Lower leg skin (tissue), 3 donors: ENCODE data around the gene PGA5.

Source experiments
- POLR2A ChIP-seq, 2 donors: fragments of 450-650 bp; IDR thresholded peaks; one replicate each; pipeline ENCODE4 v1.6.1; 2016 to 2017; ENCODE audit warnings: antibody characterized with exemption in 2 of 2, mild to moderate bottlenecking in 1 of 2, moderate library complexity in 1 of 2
- TF ChIP-seq, protein P1 (sequence below), 3 donors: fragments of 450-650 bp; IDR thresholded peaks; one replicate each; pipeline ENCODE4 v1.5.1; 2016; ENCODE audit warnings: antibody characterized with exemption in 3 of 3, mild to moderate bottlenecking in 3 of 3, moderate library complexity in 2 of 3

DNA sequence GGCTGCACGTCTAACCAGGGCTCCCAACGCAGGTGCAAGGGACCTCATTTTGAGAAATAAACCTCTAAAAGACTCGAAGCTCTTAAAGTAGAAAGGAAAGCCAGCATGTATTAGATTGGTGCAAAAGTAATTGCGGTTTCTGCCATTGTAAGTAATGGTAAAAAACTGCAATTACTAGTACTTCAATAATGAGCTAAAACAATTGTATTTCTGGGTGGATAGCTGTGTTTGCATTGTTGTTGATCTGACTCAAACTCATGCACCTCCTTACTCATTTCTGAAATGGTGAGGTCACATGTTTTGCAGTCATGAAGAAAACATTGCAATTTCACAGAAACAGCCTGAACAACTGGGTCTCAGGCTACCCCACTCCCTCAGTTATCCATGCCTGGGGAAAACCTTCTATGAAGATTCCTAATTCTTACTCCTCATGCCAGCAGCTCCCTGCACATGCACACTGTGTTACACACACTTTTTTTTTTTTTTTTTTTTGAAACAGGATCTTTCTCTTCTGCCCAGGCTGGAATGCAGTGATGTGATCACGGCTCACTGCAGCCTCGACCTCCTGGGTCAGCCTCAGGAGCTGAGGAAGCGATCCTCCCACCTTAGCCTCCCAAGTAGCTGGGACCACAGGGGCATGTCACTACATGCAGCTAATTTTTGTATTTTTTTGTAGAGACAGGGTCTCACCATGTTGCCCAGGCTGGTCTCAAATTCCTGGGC, 29.5 kb downstream of the PGA5 start:
- TF ChIP-seq, protein P1, sequence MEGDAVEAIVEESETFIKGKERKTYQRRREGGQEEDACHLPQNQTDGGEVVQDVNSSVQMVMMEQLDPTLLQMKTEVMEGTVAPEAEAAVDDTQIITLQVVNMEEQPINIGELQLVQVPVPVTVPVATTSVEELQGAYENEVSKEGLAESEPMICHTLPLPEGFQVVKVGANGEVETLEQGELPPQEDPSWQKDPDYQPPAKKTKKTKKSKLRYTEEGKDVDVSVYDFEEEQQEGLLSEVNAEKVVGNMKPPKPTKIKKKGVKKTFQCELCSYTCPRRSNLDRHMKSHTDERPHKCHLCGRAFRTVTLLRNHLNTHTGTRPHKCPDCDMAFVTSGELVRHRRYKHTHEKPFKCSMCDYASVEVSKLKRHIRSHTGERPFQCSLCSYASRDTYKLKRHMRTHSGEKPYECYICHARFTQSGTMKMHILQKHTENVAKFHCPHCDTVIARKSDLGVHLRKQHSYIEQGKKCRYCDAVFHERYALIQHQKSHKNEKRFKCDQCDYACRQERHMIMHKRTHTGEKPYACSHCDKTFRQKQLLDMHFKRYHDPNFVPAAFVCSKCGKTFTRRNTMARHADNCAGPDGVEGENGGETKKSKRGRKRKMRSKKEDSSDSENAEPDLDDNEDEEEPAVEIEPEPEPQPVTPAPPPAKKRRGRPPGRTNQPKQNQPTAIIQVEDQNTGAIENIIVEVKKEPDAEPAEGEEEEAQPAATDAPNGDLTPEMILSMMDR (IDR thresholded peaks at IDR 0.05) = no peak
- no peak for TF ChIP-seq POLR2A (IDR thresholded peaks at IDR 0.05)
